T-helper 17 cell (primary cell): Measurements from ENCODE around the gene FALEC. TPM values are rescaled to one million over a fixed set of nuclear protein-coding genes. Genes with fewer than 3 reads are reported as not detected.

Source experiments
- ATAC-seq: fragments of 150-1000 bp; cut with Tn5 transposase; 2 replicates; pipeline ENCODE4 v1.10.0; 2021; ENCODE audit warnings: mild to moderate bottlenecking, moderate library complexity
- DNase-seq, 3 donors: peaks; one replicate each; pipeline versions ENCODE4 v3.0.0 to v3.0.0-alpha.2; 2020 to 2021
- H3K9me3 ChIP-seq: one replicate; pipeline ENCODE4 v1.7.0; 2013; ENCODE audit warnings: low read length, mild to moderate bottlenecking; ENCODE audit not compliant: control insufficient read depth, poor library complexity, severe bottlenecking
- H3K27ac Mint-ChIP-seq: one replicate; pipeline ENCODE4 v1.8.0; 2022; ENCODE audit warnings: mild to moderate bottlenecking, moderate library complexity, mixed read lengths
- H3K27me3 Mint-ChIP-seq: one replicate; pipeline ENCODE4 v1.8.0; 2022; ENCODE audit warnings: mixed read lengths
- H3K36me3 Mint-ChIP-seq: one replicate; pipeline ENCODE4 v1.8.0; 2022; ENCODE audit warnings: low read depth, mixed read lengths
- H3K4me1 Mint-ChIP-seq: one replicate; pipeline ENCODE4 v1.8.0; 2022; ENCODE audit warnings: mild to moderate bottlenecking, mixed read lengths
- H3K4me3 Mint-ChIP-seq: one replicate; pipeline ENCODE4 v1.8.0; 2022; ENCODE audit warnings: mild to moderate bottlenecking, moderate library complexity, mixed read lengths
- total RNA-seq, 4 donors: library from RNA in 2 of 4; stranded (reverse) in 2 of 4; gene quantifications; one replicate each; pipeline ENCODE4 v1.2.3 and lab custom pipeline; 2022 to 2026

Gene FALEC
- total RNA-seq, 2 donors from 2014 or later: 1.1 TPM; not detected in 1

DNA sequence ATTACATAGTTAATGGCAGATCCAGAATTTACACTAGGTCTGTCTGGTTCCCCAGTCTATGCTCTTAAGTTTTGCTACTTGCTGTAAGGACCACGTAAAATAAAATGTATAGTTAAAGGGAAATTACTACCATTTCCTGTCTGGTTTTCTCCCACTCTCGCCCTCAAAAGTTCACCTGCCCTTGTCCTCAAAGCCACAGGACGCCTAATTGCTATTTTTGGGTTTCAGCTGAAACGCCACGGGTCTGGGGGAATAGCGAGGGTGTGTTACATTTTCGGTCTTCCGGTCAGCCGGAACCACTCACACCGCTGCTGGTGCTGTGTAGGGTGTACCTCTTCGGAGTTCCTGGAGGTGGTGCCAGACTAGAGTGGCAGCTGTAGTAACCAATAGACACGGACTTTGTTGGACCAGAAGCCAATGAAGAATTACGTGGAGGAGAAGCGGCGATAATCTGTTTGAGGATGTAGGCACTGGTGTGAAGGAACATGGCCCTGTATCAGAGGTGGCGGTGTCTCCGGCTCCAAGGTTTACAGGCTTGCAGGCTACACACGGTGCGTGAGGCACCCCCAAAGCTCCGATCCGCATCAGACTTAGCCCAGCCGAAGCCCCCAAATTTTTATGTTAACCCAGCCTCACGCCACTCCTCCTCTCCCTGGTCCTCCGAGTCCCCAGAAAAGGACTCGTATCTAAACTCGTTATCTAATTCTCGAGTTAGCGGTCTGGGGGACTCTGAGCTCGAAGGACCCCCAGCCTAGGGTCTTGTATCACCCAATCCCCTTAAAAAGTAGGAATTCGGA is 28.4 kb upstream of the FALEC start, which contains the start of gene TARS2:
TARS2 (plus strand) TSS at position 454 of the 797 bp plus-strand sequence; CDS start at position 486, 32 bp downstream.
- Mint-ChIP-seq H3K27me3 (no peaks in the 10 kb centered on the region), H3K36me3 (peaks cover 6% of the 10 kb centered on the region), H3K4me3 (peak within 1 kb of the TSS; percentile 96), H3K27ac (peak within 1 kb of the TSS; percentile 99), H3K4me1 (peaks cover 19% of the 10 kb centered on the region)
- ATAC-seq (peak; percentile 100), DNase-seq (peak; percentile 68 to 89 (median 82))
- no peaks in the 10 kb centered on the region for H3K9me3 ChIP-seq

DNA sequence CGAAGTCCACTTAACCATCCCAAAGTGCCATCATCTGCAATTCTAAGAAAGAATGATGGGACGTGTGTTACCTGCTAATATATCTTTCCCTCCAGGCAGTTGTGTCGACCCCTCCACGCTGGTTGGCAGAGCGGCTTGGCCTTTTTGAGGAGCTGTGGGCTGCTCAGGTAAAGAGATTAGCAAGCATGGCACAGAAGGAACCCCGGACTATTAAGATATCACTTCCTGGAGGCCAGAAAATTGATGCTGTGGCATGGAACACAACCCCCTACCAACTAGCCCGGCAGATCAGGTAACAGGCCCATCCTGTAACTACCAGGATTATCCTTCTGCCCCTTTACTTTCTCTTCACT is 27.8 kb upstream of the FALEC start:
- DNase-seq (no peak), ATAC-seq (no peak)
- H3K4me1 Mint-ChIP-seq: peaks cover 19% of the 10 kb centered on the region
- no peaks in the 10 kb centered on the region for H3K27me3 Mint-ChIP-seq
- no peaks in the 10 kb centered on the region for H3K9me3 ChIP-seq
- H3K4me3 Mint-ChIP-seq: peak overlapping the region; percentile 96
- peak overlapping the region; percentile 99 for H3K27ac Mint-ChIP-seq
- H3K36me3 Mint-ChIP-seq: peaks cover 6% of the 10 kb centered on the region

GRCh38 chr1:150493175-150493574 is 22.4 kb upstream of the FALEC start:
- H3K27ac Mint-ChIP-seq: no peak overlapping the region
- no peaks in the 10 kb centered on the region for H3K27me3 Mint-ChIP-seq
- H3K9me3 ChIP-seq: no peaks in the 10 kb centered on the region
- no peak overlapping the region for H3K4me3 Mint-ChIP-seq
- H3K36me3 Mint-ChIP-seq: peaks cover 12% of the 10 kb centered on the region
- no peak for DNase-seq
- ATAC-seq: no peak
- peaks cover 5% of the 10 kb centered on the region for H3K4me1 Mint-ChIP-seq

GRCh38 chr1:150498342-150498741 is 17.2 kb upstream of the FALEC start:
- peaks cover 10% of the 10 kb centered on the region for H3K36me3 Mint-ChIP-seq
- ATAC-seq (no peak), DNase-seq (no peak)
- no peaks in the 10 kb centered on the region for H3K27me3 Mint-ChIP-seq
- peaks cover 2% of the 10 kb centered on the region for H3K4me1 Mint-ChIP-seq
- no peak overlapping the region for H3K27ac Mint-ChIP-seq
- no peaks in the 10 kb centered on the region for H3K9me3 ChIP-seq
- no peak overlapping the region for H3K4me3 Mint-ChIP-seq

GRCh38 chr1:150505431-150505830 is 10.1 kb upstream of the FALEC start:
- DNase-seq (no peak), ATAC-seq (no peak)
- no peaks in the 10 kb centered on the region for H3K9me3 ChIP-seq
- no peaks in the 10 kb centered on the region for H3K27me3 Mint-ChIP-seq
- no peak overlapping the region for H3K4me3 Mint-ChIP-seq
- H3K27ac Mint-ChIP-seq: peak overlapping the region; percentile 53
- H3K4me1 Mint-ChIP-seq: peaks cover 6% of the 10 kb centered on the region
- H3K36me3 Mint-ChIP-seq: peaks cover 9% of the 10 kb centered on the region

DNA sequence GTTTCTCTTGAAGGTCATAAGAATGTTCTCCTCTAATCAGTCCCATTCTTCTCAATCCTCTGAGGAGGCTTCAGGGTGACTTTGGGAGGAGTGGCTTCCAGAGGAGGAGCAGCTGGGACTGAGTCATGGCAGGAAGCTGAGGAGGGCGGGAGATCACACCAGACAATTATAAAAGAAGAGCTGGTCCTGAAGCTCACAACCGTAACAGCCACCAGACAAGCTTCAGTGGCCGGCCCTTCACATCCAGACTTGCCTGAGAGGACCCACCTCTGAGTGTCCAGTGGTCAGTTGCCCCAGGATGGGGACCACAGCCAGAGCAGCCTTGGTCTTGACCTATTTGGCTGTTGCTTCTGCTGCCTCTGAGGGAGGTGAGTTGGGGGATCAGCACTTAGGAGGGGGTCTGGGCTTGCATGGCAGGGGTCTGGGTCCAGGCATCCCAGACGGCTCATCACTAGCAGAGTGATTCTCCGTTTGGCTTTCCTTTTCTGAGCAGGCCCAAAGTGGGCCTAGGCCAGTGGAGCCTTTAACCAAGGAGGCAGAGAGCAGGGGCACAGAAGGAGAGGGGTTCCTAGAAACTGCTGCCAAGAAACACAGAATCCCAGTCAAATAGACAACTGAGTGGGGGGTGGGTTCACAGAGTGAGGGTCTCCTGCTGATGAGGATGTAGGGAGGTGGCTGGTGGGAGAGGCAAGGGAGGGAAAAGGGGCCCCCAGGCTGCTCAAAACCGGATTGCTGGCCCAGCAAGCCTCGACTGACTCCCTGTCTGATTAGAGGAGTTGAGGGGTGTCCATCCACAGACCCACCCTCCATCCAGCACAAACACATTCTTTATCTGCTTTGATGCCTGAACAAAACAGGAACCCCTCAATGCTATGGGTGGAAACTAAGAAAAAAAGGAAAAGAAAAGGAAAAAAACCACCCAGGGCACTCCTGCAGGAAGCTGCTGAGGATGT is 7.4 kb upstream of the FALEC start, which contains the start of gene ECM1:
ECM1 (plus strand) TSS at position 198 of the 953 bp plus-strand sequence; CDS start at position 299, 101 bp downstream.
- H3K27ac Mint-ChIP-seq: peak within 1 kb of the TSS; percentile 67
- DNase-seq (no peak), ATAC-seq (no peak)
- no peak within 1 kb of the TSS for H3K4me3 Mint-ChIP-seq
- H3K36me3 Mint-ChIP-seq: peaks cover 7% of the 10 kb centered on the region
- no peaks in the 10 kb centered on the region for H3K27me3 Mint-ChIP-seq
- H3K9me3 ChIP-seq: no peaks in the 10 kb centered on the region
- H3K4me1 Mint-ChIP-seq: peaks cover 4% of the 10 kb centered on the region

GRCh38 chr1:150508982-150509381 is 6.6 kb upstream of the FALEC start:
- no peak overlapping the region for H3K4me3 Mint-ChIP-seq
- no peaks in the 10 kb centered on the region for H3K27me3 Mint-ChIP-seq
- H3K36me3 Mint-ChIP-seq: peaks cover 7% of the 10 kb centered on the region
- peaks cover 4% of the 10 kb centered on the region for H3K4me1 Mint-ChIP-seq
- H3K9me3 ChIP-seq: no peaks in the 10 kb centered on the region
- no peak overlapping the region for H3K27ac Mint-ChIP-seq
- ATAC-seq: no peak
- no peak for DNase-seq

- H3K9me3 ChIP-seq: no peaks in the 10 kb centered on the region
- peaks cover 10% of the 10 kb centered on the region for H3K4me1 Mint-ChIP-seq
Measured at GRCh38 chr1:150511551-150511950, 4.0 kb upstream of the FALEC start.

DNA sequence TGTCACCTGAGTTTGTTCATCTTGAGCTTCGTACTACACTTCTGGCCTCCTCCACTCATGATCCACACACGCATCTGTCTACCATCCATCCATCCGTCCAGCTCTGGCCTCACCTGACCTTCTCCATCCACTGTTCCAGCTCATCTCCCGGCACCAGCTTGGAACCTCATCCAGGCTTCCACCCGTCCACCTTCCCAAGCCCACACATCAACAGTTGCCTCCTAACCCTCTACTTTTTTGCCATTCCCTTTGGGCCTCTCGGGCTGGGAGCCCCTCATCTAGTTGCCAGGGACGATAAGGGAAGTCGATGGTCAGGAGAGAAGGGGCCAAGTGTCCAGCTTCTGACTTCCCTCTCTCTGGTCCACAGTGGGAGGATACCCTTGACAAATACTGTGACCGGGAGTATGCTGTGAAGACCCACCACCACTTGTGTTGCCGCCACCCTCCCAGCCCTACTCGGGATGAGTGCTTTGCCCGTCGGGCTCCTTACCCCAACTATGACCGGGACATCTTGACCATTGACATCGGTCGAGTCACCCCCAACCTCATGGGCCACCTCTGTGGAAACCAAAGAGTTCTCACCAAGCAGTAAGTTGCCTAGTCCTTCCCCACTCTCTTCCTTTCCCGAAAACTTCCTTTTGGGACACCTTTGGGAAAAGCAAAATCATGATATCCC is 3.4 kb upstream of the FALEC start:
- H3K27ac Mint-ChIP-seq: no peak overlapping the region
- DNase-seq: no peak
- ATAC-seq: no peak
- peaks cover 11% of the 10 kb centered on the region for H3K4me1 Mint-ChIP-seq
- no peaks in the 10 kb centered on the region for H3K9me3 ChIP-seq
- H3K27me3 Mint-ChIP-seq: no peaks in the 10 kb centered on the region
- peaks cover 2% of the 10 kb centered on the region for H3K36me3 Mint-ChIP-seq
- no peak overlapping the region for H3K4me3 Mint-ChIP-seq

More at GRCh38 chr1:150511551-150511950, 4.0 kb upstream of the FALEC start:
- ATAC-seq (no peak), DNase-seq (no peak)
- Mint-ChIP-seq H3K4me3 (no peak overlapping the region), H3K36me3 (peaks cover 2% of the 10 kb centered on the region), H3K27ac (no peak overlapping the region), H3K27me3 (no peaks in the 10 kb centered on the region)

- no peaks in the 10 kb centered on the region for H3K9me3 ChIP-seq
- no peak for DNase-seq
- peaks cover 11% of the 10 kb centered on the region for H3K4me1 Mint-ChIP-seq
- no peak for ATAC-seq
- peaks cover 2% of the 10 kb centered on the region for H3K36me3 Mint-ChIP-seq
- no peaks in the 10 kb centered on the region for H3K27me3 Mint-ChIP-seq
- H3K27ac Mint-ChIP-seq: no peak overlapping the region
- H3K4me3 Mint-ChIP-seq: no peak overlapping the region
Measured at GRCh38 chr1:150512846-150513245, 2.7 kb upstream of the FALEC start.

DNA sequence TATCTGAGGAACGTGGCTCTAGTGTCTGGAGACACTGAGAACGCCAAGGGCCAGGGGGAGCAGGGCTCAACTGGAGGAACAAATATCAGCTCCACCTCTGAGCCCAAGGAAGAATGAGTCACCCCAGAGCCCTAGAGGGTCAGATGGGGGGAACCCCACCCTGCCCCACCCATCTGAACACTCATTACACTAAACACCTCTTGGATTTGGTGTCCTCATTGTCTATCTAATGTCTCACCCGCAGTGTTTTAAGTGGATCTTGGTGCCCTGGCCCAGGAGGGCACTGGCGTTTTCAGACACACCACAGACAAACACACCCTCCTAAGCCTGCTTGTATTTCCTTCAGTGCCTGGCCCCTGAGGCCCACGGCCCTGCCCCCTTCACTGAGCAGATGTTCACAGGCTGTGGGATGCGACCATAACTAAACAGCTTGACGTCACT is 2.2 kb upstream of the FALEC start:
- Mint-ChIP-seq H3K36me3 (peaks cover 2% of the 10 kb centered on the region), H3K27me3 (no peaks in the 10 kb centered on the region), H3K27ac (no peak overlapping the region), H3K4me3 (no peak overlapping the region), H3K4me1 (peaks cover 11% of the 10 kb centered on the region)
- no peaks in the 10 kb centered on the region for H3K9me3 ChIP-seq
- DNase-seq: no peak
- ATAC-seq: no peak

DNA sequence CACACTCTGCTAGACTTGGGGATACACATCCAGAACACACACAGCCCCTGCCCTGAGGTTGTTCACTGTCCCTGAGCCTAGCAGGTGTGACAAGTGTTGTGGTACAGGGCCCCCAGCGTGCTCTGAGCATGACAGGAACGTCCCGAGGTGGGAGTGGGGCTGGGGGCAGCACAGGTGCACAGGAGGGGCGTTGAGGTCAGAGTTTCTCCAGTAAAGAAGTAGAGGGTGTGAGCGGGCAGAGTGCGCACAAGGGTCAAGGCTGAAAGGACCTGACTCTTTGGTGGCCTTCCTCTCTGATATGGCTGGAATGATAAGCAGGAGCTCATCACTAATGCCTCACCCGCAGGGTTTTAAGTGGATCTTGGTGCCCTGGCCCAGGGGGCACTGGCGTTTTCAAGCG is 1.3 kb upstream of the FALEC start:
- Mint-ChIP-seq H3K4me1 (peaks cover 11% of the 10 kb centered on the region), H3K36me3 (peaks cover 2% of the 10 kb centered on the region), H3K4me3 (peak overlapping the region; percentile 93), H3K27ac (no peak overlapping the region), H3K27me3 (no peaks in the 10 kb centered on the region)
- no peak for DNase-seq
- ATAC-seq: no peak
- H3K9me3 ChIP-seq: no peaks in the 10 kb centered on the region

GRCh38 chr1:150514913-150515327 is 632 bp upstream of the FALEC start:
- H3K27ac Mint-ChIP-seq: no peak overlapping the region
- no peaks in the 10 kb centered on the region for H3K27me3 Mint-ChIP-seq
- peaks cover 2% of the 10 kb centered on the region for H3K36me3 Mint-ChIP-seq
- peaks cover 10% of the 10 kb centered on the region for H3K4me1 Mint-ChIP-seq
- ATAC-seq: no peak
- no peak for DNase-seq
- no peaks in the 10 kb centered on the region for H3K9me3 ChIP-seq
- H3K4me3 Mint-ChIP-seq: peak overlapping the region; percentile 93
